Nephron progenitor cell (in vitro differentiated cells): ENCODE measurements around the gene HIVEP3.

Source experiments
- DNase-seq: peaks from one replicate; pipeline ENCODE4 v3.0.0; 2021
- H3K27ac Mint-ChIP-seq: 2 replicates; pipeline ENCODE4 v1.8.0; 2021; ENCODE audit warnings: mild to moderate bottlenecking, moderate library complexity, mixed read lengths
- H3K27me3 Mint-ChIP-seq: 2 replicates; pipeline ENCODE4 v1.8.0; 2021; ENCODE audit warnings: mild to moderate bottlenecking, low read depth, mixed read lengths; ENCODE audit not compliant: poor library complexity
- H3K36me3 Mint-ChIP-seq: 2 replicates; pipeline ENCODE4 v1.8.0; 2021; ENCODE audit warnings: low read depth, mixed read lengths
- H3K4me1 Mint-ChIP-seq: 2 replicates; pipeline ENCODE4 v1.8.0; 2021; ENCODE audit warnings: mixed read lengths
- H3K4me3 Mint-ChIP-seq: 2 replicates; pipeline ENCODE4 v1.8.0; 2021; ENCODE audit warnings: mild to moderate bottlenecking, moderate library complexity, mixed read lengths
- H3K9me3 Mint-ChIP-seq: 2 replicates; pipeline ENCODE4 v1.8.0; 2021; ENCODE audit warnings: mild to moderate bottlenecking, moderate library complexity, mixed read lengths
- CTCF ChIP-seq: fragments of 200-600 bp; sonication (generic); IDR thresholded peaks from 2 replicates; pipeline ENCODE4 v1.5.0; 2021; ENCODE audit warnings: antibody characterized with exemption

Gene HIVEP3

GRCh38 chr1:41758500-41758899 lies 160.2 kb downstream of the HIVEP3 start:
- H3K36me3 Mint-ChIP-seq, result no peaks in the 10 kb centered on the region
- H3K4me1 Mint-ChIP-seq, result peaks cover 13% of the 10 kb centered on the region
- no peak overlapping the region for H3K4me3 Mint-ChIP-seq
- no peak for TF ChIP-seq CTCF
- no peak overlapping the region for H3K27ac Mint-ChIP-seq
- no peak for DNase-seq
- H3K9me3 Mint-ChIP-seq, result peaks cover 4% of the 10 kb centered on the region
- H3K27me3 Mint-ChIP-seq, result peaks cover 6% of the 10 kb centered on the region

- no peak for DNase-seq
- TF ChIP-seq CTCF, result no peak
- Mint-ChIP-seq H3K9me3 (peaks cover 4% of the 10 kb centered on the region), H3K4me1 (peaks cover 14% of the 10 kb centered on the region), H3K27ac (no peak overlapping the region), H3K4me3 (no peak overlapping the region), H3K36me3 (no peaks in the 10 kb centered on the region), H3K27me3 (peaks cover 2% of the 10 kb centered on the region)
Observed at GRCh38 chr1:41754540-41754939, 164.2 kb downstream of the HIVEP3 start.

- no peak for DNase-seq
- Mint-ChIP-seq H3K4me3 (no peak overlapping the region), H3K27me3 (peaks cover 7% of the 10 kb centered on the region), H3K27ac (no peak overlapping the region), H3K9me3 (peaks cover 4% of the 10 kb centered on the region), H3K4me1 (peaks cover 14% of the 10 kb centered on the region), H3K36me3 (no peaks in the 10 kb centered on the region)
- no peak for TF ChIP-seq CTCF
Observed at GRCh38 chr1:41752514-41753170, 166.1 kb downstream of the HIVEP3 start.

GRCh38 chr1:41751804-41752513 lies 166.8 kb downstream of the HIVEP3 start:
- Mint-ChIP-seq H3K4me1 (peaks cover 14% of the 10 kb centered on the region), H3K9me3 (peaks cover 4% of the 10 kb centered on the region), H3K27ac (no peak overlapping the region), H3K27me3 (peaks cover 10% of the 10 kb centered on the region), H3K36me3 (no peaks in the 10 kb centered on the region), H3K4me3 (no peak overlapping the region)
- TF ChIP-seq CTCF, result no peak
- DNase-seq, result no peak

DNA sequence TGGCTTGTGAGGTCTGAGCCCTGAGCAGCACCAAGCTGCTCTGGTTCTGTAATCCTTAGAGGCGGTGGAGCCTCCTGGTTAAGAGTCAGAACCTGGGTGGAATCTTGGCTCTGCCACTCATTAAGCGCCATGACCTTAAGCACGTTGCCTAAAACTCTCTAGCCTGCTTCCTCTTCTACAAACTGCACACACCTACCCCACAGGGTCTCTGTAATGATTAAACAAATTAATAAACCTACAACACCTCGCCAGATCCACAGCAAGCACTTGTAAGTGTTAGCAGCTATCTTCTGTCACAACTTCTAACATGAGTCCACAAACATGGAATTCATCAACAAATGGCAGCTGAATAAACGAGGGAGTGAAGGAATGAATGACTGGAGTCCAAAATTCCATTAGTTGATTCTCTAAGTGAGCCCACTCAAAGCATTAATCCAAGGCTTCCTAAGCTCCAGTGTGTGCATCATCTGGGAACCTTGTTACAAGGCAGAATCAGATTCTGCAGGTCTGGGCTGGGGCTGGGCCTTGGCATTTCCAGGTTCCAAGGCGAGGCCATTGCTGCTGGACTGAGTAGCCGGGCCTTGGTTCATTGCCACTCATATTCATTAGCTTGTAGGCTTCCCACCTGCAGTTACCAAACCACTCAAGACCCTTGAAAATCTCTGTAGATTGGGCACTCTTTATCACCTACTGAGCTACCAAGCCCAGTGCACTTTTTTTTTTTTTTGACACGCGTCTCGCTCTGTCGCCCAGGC lies 168.6 kb downstream of the HIVEP3 start:
- Mint-ChIP-seq H3K27me3 (peaks cover 14% of the 10 kb centered on the region), H3K27ac (no peak overlapping the region), H3K4me3 (no peak overlapping the region), H3K4me1 (peaks cover 19% of the 10 kb centered on the region), H3K9me3 (no peaks in the 10 kb centered on the region), H3K36me3 (no peaks in the 10 kb centered on the region)
- DNase-seq, result no peak
- no peak for TF ChIP-seq CTCF
